ENCODE measurements around the gene SPATA24.

GRCh38 chr5:139388198-139388821 lies 15.6 kb downstream of the SPATA24 start:
- TF ChIP-seq CTCF (IDR thresholded peaks at IDR 0.05; ENCODE audit: low read depth, low read length, missing input control) (no peak), ZBTB33 (IDR thresholded peaks at IDR 0.05) (no peak), ATF3 (IDR thresholded peaks at IDR 0.05) (no peak), EGR1 (IDR thresholded peaks at IDR 0.05; ENCODE audit: low read depth in 2 of 2) (no peak), YY1 (IDR thresholded peaks at IDR 0.05) (no peak)
